B cell (primary cell): ENCODE measurements around the gene ME1. TPM values are rescaled to one million over a fixed set of nuclear protein-coding genes. Genes with fewer than 3 reads are reported as not detected.

Experiments used
- ATAC-seq: fragments of 200-7000 bp; cut with Tn5 transposase; one replicate; pipeline ENCODE4 v1.10.0; 2021; ENCODE audit warnings: low read depth, mild to moderate bottlenecking, moderate number of reproducible peaks, moderate library complexity
- CTCF ChIA-PET: fragments of 350-600 bp; sonication (Branson Sonifier 250); formaldehyde crosslinking; loops from one replicate; lab custom pipeline; 2021; ENCODE audit warnings: antibody characterized with exemption, inconsistent platforms; lab: Charles Lee
- POLR2A ChIA-PET: fragments of 350-600 bp; sonication (Branson Sonifier 250); formaldehyde crosslinking; loops from one replicate; lab custom pipeline; 2021; ENCODE audit warnings: antibody characterized with exemption; lab: Charles Lee
- DNase-seq: peaks from one replicate; pipeline ENCODE4 v3.0.0; 2013
- H2AFZ ChIP-seq: 2 replicates; pipeline ENCODE4 v1.6.1; 2012; ENCODE audit warnings: mild to moderate bottlenecking, low read depth, low read length; ENCODE audit not compliant: insufficient read depth, poor library complexity, severe bottlenecking
- H3K27ac ChIP-seq, 2 donors: 1 replicate in 1 of 2; 2 replicates in 1 of 2; pipeline ENCODE4 v1.5.1; 2012 to 2013; ENCODE audit warnings: low read length in 2 of 2, mild to moderate bottlenecking in 2 of 2, moderate library complexity in 1 of 2
- H3K27me3 ChIP-seq, 4 experiments: fragments of 200-600 bp in 1 of 4; sonication (generic) in 1 of 4; replicated peaks in 1 of 4; 1 replicate in 2 of 4; 2 replicates in 2 of 4; pipeline versions ENCODE4 v1.6.1 to v1.7.0; 2013 to 2016; ENCODE audit warnings: low read length in 3 of 4, mild to moderate bottlenecking in 2 of 4, mixed read lengths in 1 of 4, moderate library complexity in 1 of 4; ENCODE audit not compliant: insufficient read depth in 4 of 4, control insufficient read depth in 3 of 4; ENCODE audit errors: control extremely low read depth in 1 of 4
- H3K36me3 ChIP-seq, 2 experiments: replicated peaks in 1 of 2; 1 replicate in 1 of 2; 2 replicates in 1 of 2; pipeline versions ENCODE4 v1.6.1 to v1.7.1; 2013; ENCODE audit warnings: low read length in 1 of 2; ENCODE audit not compliant: insufficient read depth in 2 of 2, control insufficient read depth in 1 of 2; ENCODE audit errors: control extremely low read depth in 1 of 2, extremely low read depth in 1 of 2
- H3K4me1 ChIP-seq, 2 donors: fragments of 200-600 bp in 1 of 2; sonication (generic) in 1 of 2; 1 replicate in 1 of 2; 2 replicates in 1 of 2; pipeline versions ENCODE4 v1.5.1 to v1.6.1; 2013 to 2017; ENCODE audit warnings: low read length in 2 of 2; ENCODE audit not compliant: control insufficient read depth in 2 of 2, insufficient read depth in 2 of 2
- H3K4me2 ChIP-seq: replicated peaks from 2 replicates; pipeline ENCODE3; 2012; ENCODE audit warnings: mild to moderate bottlenecking, low read depth, low read length; ENCODE audit not compliant: poor library complexity, severe bottlenecking
- H3K4me3 ChIP-seq, 5 experiments: fragments of 200-600 bp in 1 of 5; sonication (generic) in 1 of 5; 1 replicate in 3 of 5; 2 replicates in 2 of 5; pipeline versions ENCODE4 v1.5.1 to v1.7.0; 2011 to 2016; ENCODE audit warnings: low read length in 4 of 5, mild to moderate bottlenecking in 4 of 5, low read depth in 2 of 5, control low read depth in 1 of 5, moderate library complexity in 1 of 5; ENCODE audit not compliant: insufficient read depth in 1 of 5; ENCODE audit errors: control extremely low read depth in 1 of 5, extremely low read depth in 1 of 5
- H3K79me2 ChIP-seq: fragments of 200-600 bp; sonication (generic); one replicate; pipeline ENCODE4 v1.6.0; 2016; ENCODE audit warnings: low read length; ENCODE audit not compliant: control insufficient read depth, insufficient read depth
- H3K9ac ChIP-seq: fragments of 200-600 bp; sonication (generic); 2 replicates; pipeline ENCODE4 v1.6.1; 2017; ENCODE audit warnings: mild to moderate bottlenecking, low read length, moderate library complexity
- H3K9me3 ChIP-seq, 3 donors: one replicate each; pipeline versions ENCODE4 v1.6.1 to v1.7.1; 2013; ENCODE audit warnings: low read length in 2 of 3; ENCODE audit not compliant: control insufficient read depth in 2 of 3, insufficient read depth in 1 of 3; ENCODE audit errors: control extremely low read depth in 1 of 3
- H4K20me1 ChIP-seq: 2 replicates; pipeline ENCODE4 v1.6.0; 2012; ENCODE audit warnings: mild to moderate bottlenecking, low read length; ENCODE audit not compliant: insufficient read depth, control insufficient read depth, poor library complexity, severe bottlenecking
- H3K27ac Mint-ChIP-seq: one replicate; pipeline ENCODE4 v1.8.0; 2021; ENCODE audit warnings: mixed read lengths
- H3K27me3 Mint-ChIP-seq: one replicate; pipeline ENCODE4 v1.8.0; 2021; ENCODE audit warnings: mixed read lengths
- H3K4me1 Mint-ChIP-seq: one replicate; pipeline ENCODE4 v1.8.0; 2021; ENCODE audit warnings: mixed read lengths
- H3K4me3 Mint-ChIP-seq: one replicate; pipeline ENCODE4 v1.8.0; 2021; ENCODE audit warnings: mixed read lengths
- H3K9me3 Mint-ChIP-seq: one replicate; pipeline ENCODE4 v1.8.0; 2022; ENCODE audit warnings: mixed read lengths; ENCODE audit not compliant: insufficient read depth
- EZH2 ChIP-seq: IDR thresholded peaks from 2 replicates; pipeline ENCODE4 v1.6.1; 2012; ENCODE audit warnings: borderline replicate concordance, low read depth, mild to moderate bottlenecking, moderate library complexity, low read length; ENCODE audit not compliant: insufficient read depth, poor library complexity, severe bottlenecking
- WGBS: methylation state at CpG from one replicate; pipeline ENCODE4 v1.1.5; 2013; ENCODE audit warnings: missing lambda C conversion rate; ENCODE audit not compliant: insufficient coverage; 5-methylcytosine and 5-hydroxymethylcytosine counted together
- intact Hi-C: fragments of 100-400 bp; cut with micrococcal nuclease; formaldehyde crosslinking; loops from one replicate; pipeline ENCODE4 v1.10.0; 2022
- polyA plus RNA-seq: library from polyadenylated mRNA; depleted of rRNA; stranded (reverse); fragments of >200 nt; gene quantifications from 2 replicates; pipeline ENCODE4 v1.2.3, GENCODE V29; 2012
- total RNA-seq, 2 donors: library from RNA; stranded (reverse); fragments of 120-200 nt in 1 of 2; gene quantifications; 1 replicate in 1 of 2; 2 replicates in 1 of 2; pipeline versions ENCODE4 v1.2.3 to v1.2.4, GENCODE V29; 2013 to 2022
- TF ChIP-seq, protein P1 (sequence below): fragments of 200-600 bp; IDR thresholded peaks from one replicate; pipeline ENCODE4 v1.8.0; 2022; ENCODE audit warnings: antibody characterized with exemption, mild to moderate bottlenecking

ME1 gene
- total and polyA plus RNA-seq, 2 donors (not counting 1 experiment from before 2014, with no cell fraction given), result not detected

DNA sequence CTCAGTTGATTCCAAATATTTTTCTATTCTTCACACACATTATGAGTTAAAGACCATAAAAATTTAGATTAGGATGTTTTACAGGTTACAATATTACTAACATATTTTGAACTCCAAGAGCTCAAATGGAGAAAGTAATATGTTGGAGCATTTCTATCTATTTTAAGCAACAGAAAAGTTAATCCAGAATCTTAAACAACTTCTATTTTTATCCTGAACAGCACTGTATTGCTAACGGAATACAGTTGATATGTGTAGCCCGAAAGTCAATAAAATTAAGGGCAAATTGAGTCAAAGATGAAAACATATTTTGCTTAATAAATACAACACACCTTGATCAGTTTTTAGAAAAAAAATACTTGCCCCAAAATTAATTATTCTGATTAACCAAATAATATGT lies 97.4 kb downstream of the ME1 start:
- H3K9me3 ChIP-seq, result no peaks in the 10 kb centered on the region
- no peaks in the 10 kb centered on the region for H3K27me3 Mint-ChIP-seq
- no CpG with 5 or more reads among the region's 2 CpGs for WGBS
- TF ChIP-seq, protein P1, sequence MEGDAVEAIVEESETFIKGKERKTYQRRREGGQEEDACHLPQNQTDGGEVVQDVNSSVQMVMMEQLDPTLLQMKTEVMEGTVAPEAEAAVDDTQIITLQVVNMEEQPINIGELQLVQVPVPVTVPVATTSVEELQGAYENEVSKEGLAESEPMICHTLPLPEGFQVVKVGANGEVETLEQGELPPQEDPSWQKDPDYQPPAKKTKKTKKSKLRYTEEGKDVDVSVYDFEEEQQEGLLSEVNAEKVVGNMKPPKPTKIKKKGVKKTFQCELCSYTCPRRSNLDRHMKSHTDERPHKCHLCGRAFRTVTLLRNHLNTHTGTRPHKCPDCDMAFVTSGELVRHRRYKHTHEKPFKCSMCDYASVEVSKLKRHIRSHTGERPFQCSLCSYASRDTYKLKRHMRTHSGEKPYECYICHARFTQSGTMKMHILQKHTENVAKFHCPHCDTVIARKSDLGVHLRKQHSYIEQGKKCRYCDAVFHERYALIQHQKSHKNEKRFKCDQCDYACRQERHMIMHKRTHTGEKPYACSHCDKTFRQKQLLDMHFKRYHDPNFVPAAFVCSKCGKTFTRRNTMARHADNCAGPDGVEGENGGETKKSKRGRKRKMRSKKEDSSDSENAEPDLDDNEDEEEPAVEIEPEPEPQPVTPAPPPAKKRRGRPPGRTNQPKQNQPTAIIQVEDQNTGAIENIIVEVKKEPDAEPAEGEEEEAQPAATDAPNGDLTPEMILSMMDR, result no peak
- no peak for TF ChIP-seq EZH2
- CTCF ChIA-PET, result no interaction called here
- DNase-seq (no peak), ATAC-seq (no peak)
- no peak overlapping the region for H3K9ac ChIP-seq
- no peaks in the 10 kb centered on the region for H3K79me2 ChIP-seq
- H3K4me2 ChIP-seq, result no peak overlapping the region
- H3K4me3 ChIP-seq, result no peak overlapping the region
- H2AFZ ChIP-seq, result no peak overlapping the region
- no peaks in the 10 kb centered on the region for H3K4me1 ChIP-seq
- no peak overlapping the region for H3K27ac ChIP-seq
- POLR2A ChIA-PET, result no interaction called here
- no peaks in the 10 kb centered on the region for H4K20me1 ChIP-seq
- H3K9me3 Mint-ChIP-seq, result peaks cover 2% of the 10 kb centered on the region
- H3K4me3 Mint-ChIP-seq, result no peak overlapping the region
- H3K27ac Mint-ChIP-seq, result no peak overlapping the region
- no peaks in the 10 kb centered on the region for H3K27me3 ChIP-seq
- intact Hi-C loops, result no loop called here
- H3K4me1 Mint-ChIP-seq, result no peaks in the 10 kb centered on the region
- no peaks in the 10 kb centered on the region for H3K36me3 ChIP-seq

GRCh38 chr6:83314693-83315092 lies 116.2 kb downstream of the ME1 start:
- H3K36me3 ChIP-seq, result no peaks in the 10 kb centered on the region
- Mint-ChIP-seq H3K4me3 (no peak overlapping the region), H3K27ac (no peak overlapping the region), H3K4me1 (no peaks in the 10 kb centered on the region), H3K9me3 (no peaks in the 10 kb centered on the region), H3K27me3 (no peaks in the 10 kb centered on the region)
- no peak overlapping the region for H3K4me3 ChIP-seq
- H2AFZ ChIP-seq, result no peak overlapping the region
- intact Hi-C loops, result no loop called here
- no peaks in the 10 kb centered on the region for H3K79me2 ChIP-seq
- H3K27me3 ChIP-seq, result no peaks in the 10 kb centered on the region
- no CpG with 5 or more reads among the region's 1 CpG for WGBS
- no peak overlapping the region for H3K27ac ChIP-seq
- no peaks in the 10 kb centered on the region for H4K20me1 ChIP-seq
- ATAC-seq (no peak), DNase-seq (no peak)
- no peaks in the 10 kb centered on the region for H3K9me3 ChIP-seq
- CTCF ChIA-PET, result no interaction called here
- TF ChIP-seq, protein P1, result no peak
- no peak for TF ChIP-seq EZH2
- POLR2A ChIA-PET, result no interaction called here
- no peak overlapping the region for H3K4me2 ChIP-seq
- no peak overlapping the region for H3K9ac ChIP-seq
- no peaks in the 10 kb centered on the region for H3K4me1 ChIP-seq
